HCT116 (cell line): ENCODE measurements around the gene TACC2. TPM values are rescaled to one million over a fixed set of nuclear protein-coding genes. Genes with fewer than 3 reads are reported as not detected.

Source experiments
- ATAC-seq: fragments of 200-7000 bp; cut with Tn5 transposase; 2 replicates; pipeline ENCODE4 v1.9.1; 2020; ENCODE audit warnings: mild to moderate bottlenecking, moderate library complexity
- BruUV-seq: library from RNA; stranded (reverse); fragments of 400-500 nt; replicated peaks from 2 replicates; lab custom pipeline; 2021; lab: Mats Ljungman, UMichigan
- CTCF ChIA-PET: fragments of 300-600 bp; sonication (Branson Sonifier 250); formaldehyde crosslinking; loops from one replicate; lab custom pipeline; 2021; ENCODE audit warnings: antibody characterized with exemption; lab: Charles Lee
- POLR2A ChIA-PET: fragments of 300-600, 350-600 bp; sonication (Branson Sonifier 250); formaldehyde crosslinking; loops from one replicate; lab custom pipeline; 2021; ENCODE audit warnings: antibody characterized with exemption; lab: Charles Lee
- RAD21 ChIA-PET, 2 experiments: fragments of 300-600 bp; sonication (Branson Sonifier 250); formaldehyde crosslinking; loops; one replicate each; lab custom pipeline; 2023; ENCODE audit warnings: low total read pairs in 2 of 2; ENCODE audit not compliant: uncharacterized antibody in 2 of 2, unreplicated experiment in 2 of 2, low non-redundant PET in 1 of 2; lab: Charles Lee
- DNase-seq: peaks from one replicate; pipeline ENCODE4 v3.0.0-alpha.2; 2010; ENCODE audit warnings: low read depth, low spot score
- H2AFZ ChIP-seq: fragments of 200-600 bp; shearing (Covaris generic), sonication (generic); 2 replicates; pipeline ENCODE4 v1.6.1; 2017; ENCODE audit warnings: low read depth, mixed run types, mixed read lengths, antibody characterized with exemption, low read length; ENCODE audit not compliant: poor library complexity, severe bottlenecking
- H3K27ac ChIP-seq: 2 replicates; pipeline ENCODE4 v1.5.1; 2012; ENCODE audit warnings: low read depth, low read length
- H3K27me3 ChIP-seq: fragments of 200-600 bp; sonication (generic); 2 replicates; pipeline ENCODE4 v1.6.1; 2016; ENCODE audit warnings: mixed run types, low read length, mixed read lengths; ENCODE audit not compliant: insufficient read depth
- H3K36me3 ChIP-seq, 2 experiments: fragments of 200-500 bp in 1 of 2; fragments of 200-600 bp in 1 of 2; sonication (Bioruptor generic) in 1 of 2; sonication (generic) in 1 of 2; 2 replicates each; pipeline versions ENCODE4 v1.5.1 to v1.6.1; 2014 to 2016; ENCODE audit warnings: low read length in 2 of 2, inconsistent platforms in 1 of 2, mixed read lengths in 1 of 2, mixed run types in 1 of 2; ENCODE audit not compliant: insufficient read depth in 2 of 2, control insufficient read depth in 1 of 2
- H3K4me1 ChIP-seq, 2 experiments: fragments of 200-600 bp in 1 of 2; sonication (generic) in 1 of 2; 2 replicates each; pipeline versions ENCODE4 v1.5.1 to v1.6.1; 2012 to 2017; ENCODE audit warnings: low read length in 2 of 2, inconsistent platforms in 1 of 2, mild to moderate bottlenecking in 1 of 2, mixed read lengths in 1 of 2, mixed run types in 1 of 2, moderate library complexity in 1 of 2; ENCODE audit not compliant: insufficient read depth in 2 of 2, control insufficient read depth in 1 of 2
- H3K4me2 ChIP-seq: fragments of 200-600 bp; sonication (generic); 2 replicates; pipeline ENCODE4 v1.6.1; 2017; ENCODE audit warnings: mixed run types, low read length, mixed read lengths
- H3K4me3 ChIP-seq, 2 experiments: fragments of 200-600 bp in 1 of 2; sonication (generic) in 1 of 2; replicated peaks in 1 of 2; 2 replicates each; pipeline ENCODE4 v1.5.1; 2011 to 2016; ENCODE audit warnings: low read length in 2 of 2, control low read depth in 1 of 2, low read depth in 1 of 2, mild to moderate bottlenecking in 1 of 2, mixed read lengths in 1 of 2, mixed run types in 1 of 2
- H3K79me2 ChIP-seq: fragments of 200-600 bp; sonication (generic); 2 replicates; pipeline ENCODE4 v1.6.1; 2017; ENCODE audit warnings: mild to moderate bottlenecking, mixed run types, low read length, moderate library complexity, mixed read lengths; ENCODE audit not compliant: insufficient read depth
- H3K9ac ChIP-seq: fragments of 200-600 bp; sonication (generic); 2 replicates; pipeline ENCODE4 v1.6.1; 2016; ENCODE audit warnings: low read length, mixed read lengths
- H3K9me2 ChIP-seq: fragments of 200-600 bp; sonication (generic), shearing (Covaris generic); 2 replicates; pipeline ENCODE4 v1.6.1; 2017; ENCODE audit warnings: mixed run types, mild to moderate bottlenecking, moderate library complexity; ENCODE audit not compliant: insufficient read depth
- H3K9me3 ChIP-seq, 2 experiments: fragments of 200-500 bp in 1 of 2; fragments of 200-600 bp in 1 of 2; sonication (Bioruptor generic) in 1 of 2; sonication (generic) in 1 of 2; 2 replicates each; pipeline ENCODE4 v1.6.1; 2014 to 2017; ENCODE audit warnings: low read length in 2 of 2, mixed read lengths in 2 of 2, inconsistent platforms in 1 of 2, low read depth in 1 of 2, mild to moderate bottlenecking in 1 of 2, mixed run types in 1 of 2, moderate library complexity in 1 of 2; ENCODE audit not compliant: control insufficient read depth in 1 of 2, insufficient read depth in 1 of 2
- H4K20me1 ChIP-seq: fragments of 200-600 bp; sonication (generic), shearing (Covaris generic); 2 replicates; pipeline ENCODE4 v1.6.1; 2017; ENCODE audit warnings: mixed run types, mild to moderate bottlenecking, moderate library complexity; ENCODE audit not compliant: insufficient read depth
- ATF3 ChIP-seq: IDR thresholded peaks from 2 replicates; pipeline ENCODE4 v1.6.1; 2012
- CBX3 ChIP-seq: IDR thresholded peaks from 2 replicates; pipeline ENCODE4 v1.6.1; 2012; ENCODE audit warnings: low read depth
- CEBPB ChIP-seq: IDR thresholded peaks from 2 replicates; pipeline ENCODE4 v1.6.1; 2012; ENCODE audit warnings: low read depth
- CTCF ChIP-seq, 3 experiments: fragments of 200-600 bp in 1 of 3; sonication (generic) in 1 of 3; IDR thresholded peaks in 2 of 3; conservative IDR thresholded peaks in 1 of 3; 2 replicates each; pipeline ENCODE4 v1.5.1; 2012 to 2017; ENCODE audit warnings: low read depth in 2 of 3, low read length in 2 of 3, antibody characterized with exemption in 1 of 3, borderline replicate concordance in 1 of 3, control low read depth in 1 of 3, mild to moderate bottlenecking in 1 of 3, mixed read lengths in 1 of 3, mixed run types in 1 of 3, moderate library complexity in 1 of 3; ENCODE audit not compliant: insufficient read depth in 1 of 3
- ELF1 ChIP-seq: IDR thresholded peaks from 2 replicates; pipeline ENCODE4 v1.6.1; 2012; ENCODE audit warnings: low read depth, borderline replicate concordance
- POLR2A ChIP-seq: IDR thresholded peaks from 2 replicates; pipeline ENCODE4 v1.7.0; 2011; ENCODE audit warnings: borderline replicate concordance; ENCODE audit not compliant: insufficient read depth, insufficient read length; ENCODE audit errors: extremely low read depth
- SRF ChIP-seq: IDR thresholded peaks from 2 replicates; pipeline ENCODE4 v1.6.1; 2012; ENCODE audit warnings: low read depth
- TCF7L2 ChIP-seq: IDR thresholded peaks from 2 replicates; pipeline ENCODE4 v1.7.0; 2011; ENCODE audit warnings: borderline replicate concordance, inconsistent platforms; ENCODE audit not compliant: insufficient read depth, insufficient read length; ENCODE audit errors: extremely low read depth
- ZFX ChIP-seq: fragments of 450-650 bp; IDR thresholded peaks from 2 replicates; pipeline ENCODE4 v1.6.1; 2017
- ZNF274 ChIP-seq: fragments of 200-500 bp; sonication (Bioruptor generic); IDR thresholded peaks from 2 replicates; pipeline ENCODE4 v1.6.1; 2014; ENCODE audit warnings: mild to moderate bottlenecking, low read depth, low read length, inconsistent platforms
- intact Hi-C: fragments of 100-400 bp; cut with micrococcal nuclease; formaldehyde crosslinking; loops from 2 replicates; pipeline ENCODE4 v1.10.0; 2022
- total RNA-seq: library from RNA; stranded (reverse); gene quantifications from one replicate; pipeline ENCODE4 v1.2.1, GENCODE V29; 2021; ENCODE audit not compliant: unreplicated experiment

Gene TACC2
- total RNA-seq, 1 experiment from 2014 or later = 38.6 TPM

- H2AFZ ChIP-seq = no peak overlapping the region
- no TSS peak for BruUV-seq
- no peak for DNase-seq
- no peaks in the 10 kb centered on the region for H3K4me1 ChIP-seq
- H3K9me3 ChIP-seq = no peaks in the 10 kb centered on the region
- POLR2A ChIA-PET = no interaction called here
- TF ChIP-seq SRF = no peak
- no peak for TF ChIP-seq ELF1
- H3K9ac ChIP-seq = no peak overlapping the region
- H3K27ac ChIP-seq = no peak overlapping the region
- no peaks in the 10 kb centered on the region for H3K36me3 ChIP-seq
- H3K27me3 ChIP-seq = no peaks in the 10 kb centered on the region
- RAD21 ChIA-PET = no interaction called here
- no peak overlapping the region for H3K4me2 ChIP-seq
- no peaks in the 10 kb centered on the region for H3K79me2 ChIP-seq
- no peak overlapping the region for H3K4me3 ChIP-seq
- H4K20me1 ChIP-seq = no peaks in the 10 kb centered on the region
- intact Hi-C loops = no loop called here
- no peak for ATAC-seq
- CTCF ChIA-PET = no interaction called here
- H3K9me2 ChIP-seq = no peaks in the 10 kb centered on the region
Measured at GRCh38 chr10:122190176-122190943, 201.4 kb downstream of the TACC2 start.

GRCh38 chr10:122191936-122192541 is 203.1 kb downstream of the TACC2 start:
- H3K4me2 ChIP-seq = no peak overlapping the region
- RAD21 ChIA-PET = no interaction called here
- intact Hi-C loops = no loop called here

More at GRCh38 chr10:122191936-122192541, 203.1 kb downstream of the TACC2 start:
- ChIA-PET POLR2A (no interaction called here), CTCF (no interaction called here)
- H3K9ac ChIP-seq = no peak overlapping the region
- H3K27ac ChIP-seq = no peak overlapping the region
- no peak overlapping the region for H2AFZ ChIP-seq
- no peaks in the 10 kb centered on the region for H3K27me3 ChIP-seq
- H3K79me2 ChIP-seq = no peaks in the 10 kb centered on the region
- H3K36me3 ChIP-seq = peaks cover 0 to 4% of the 10 kb centered on the region in 2 experiments; a peak in 1 of 4 replicates
- no peaks in the 10 kb centered on the region for H3K9me3 ChIP-seq
- no peaks in the 10 kb centered on the region for H3K4me1 ChIP-seq
- no peak for TF ChIP-seq ATF3
- TF ChIP-seq TCF7L2 = no peak
- TF ChIP-seq ZFX = no peak
- TF ChIP-seq CEBPB = no peak
- no peak for TF ChIP-seq POLR2A
- no peak for TF ChIP-seq CTCF (IDR thresholded peaks at IDR 0.05 in 2 of 3, conservative IDR thresholded peaks at IDR 0.05 in 1 of 3; ENCODE audit: borderline replicate concordance in 1 of 3, insufficient read depth in 1 of 3, low read depth in 2 of 3, low read length in 2 of 3)
- TF ChIP-seq CBX3 = no peak
- TF ChIP-seq ZNF274 = no peak
- no peak overlapping the region for H3K4me3 ChIP-seq
- no peak for ATAC-seq
- no peaks in the 10 kb centered on the region for H3K9me2 ChIP-seq
- H4K20me1 ChIP-seq = no peaks in the 10 kb centered on the region
- no peak for DNase-seq
- BruUV-seq = no TSS peak
